MCF 10A (cell line): ENCODE measurements around the gene SIT1. TPM values are rescaled to one million over a fixed set of nuclear protein-coding genes. Genes with fewer than 3 reads are reported as not detected.

Experiments
- BruUV-seq: library from RNA; stranded (reverse); fragments of 400-500 nt; replicated peaks from 2 replicates; lab custom pipeline; 2021; lab: Mats Ljungman, UMichigan
- CTCF ChIA-PET: fragments of 300-600 bp; sonication (Branson Sonifier 250); formaldehyde crosslinking; extraction: SDS; loops from one replicate; lab custom pipeline; 2021; ENCODE audit warnings: antibody characterized with exemption, inconsistent platforms; lab: Yijun Ruan, JAX
- POLR2A ChIA-PET: fragments of 300-600, 350-650 bp; sonication (Branson Sonifier 250); formaldehyde crosslinking; extraction: SDS; loops from one replicate; lab custom pipeline; 2020; ENCODE audit warnings: antibody characterized with exemption, inconsistent platforms; lab: Yijun Ruan, JAX
- DNase-seq: peaks from one replicate; pipeline ENCODE4 v3.0.0-alpha.2; 2018; ENCODE audit not compliant: unreplicated experiment
- H3K27ac Mint-ChIP-seq: one replicate; pipeline ENCODE4 v1.8.0; 2022; ENCODE audit warnings: mild to moderate bottlenecking, low read depth, mixed read lengths; ENCODE audit not compliant: unreplicated experiment
- H3K27me3 Mint-ChIP-seq: one replicate; pipeline ENCODE4 v1.8.0; 2022; ENCODE audit warnings: mixed read lengths; ENCODE audit not compliant: insufficient read depth, unreplicated experiment
- H3K36me3 Mint-ChIP-seq: one replicate; pipeline ENCODE4 v1.8.0; 2022; ENCODE audit warnings: mild to moderate bottlenecking, moderate library complexity, mixed read lengths; ENCODE audit not compliant: insufficient read depth, unreplicated experiment
- H3K4me1 Mint-ChIP-seq: one replicate; pipeline ENCODE4 v1.8.0; 2022; ENCODE audit warnings: mixed read lengths; ENCODE audit not compliant: insufficient read depth, unreplicated experiment
- H3K4me3 Mint-ChIP-seq: one replicate; pipeline ENCODE4 v1.8.0; 2022; ENCODE audit warnings: mild to moderate bottlenecking, moderate library complexity, mixed read lengths; ENCODE audit not compliant: unreplicated experiment
- H3K9me3 Mint-ChIP-seq: one replicate; pipeline ENCODE4 v1.8.0; 2022; ENCODE audit warnings: mixed read lengths; ENCODE audit not compliant: unreplicated experiment
- CTCF ChIP-seq: fragments of 200-600 bp; IDR thresholded peaks from one replicate; pipeline ENCODE4 v1.8.0; 2022; ENCODE audit warnings: antibody characterized with exemption, mild to moderate bottlenecking; ENCODE audit not compliant: unreplicated experiment
- intact Hi-C: fragments of 100-400 bp; cut with micrococcal nuclease; formaldehyde crosslinking; loops from 2 replicates; pipeline ENCODE4 v1.14.1; 2022
- total RNA-seq: library from RNA; stranded (reverse); gene quantifications from 2 replicates; pipeline ENCODE4 v1.2.3, GENCODE V29; 2022

The SIT1 gene
- total RNA-seq, 1 experiment from 2014 or later, result not detected

GRCh38 chr9:35666549-35666948, 15.8 kb upstream of the SIT1 start:
- ChIA-PET POLR2A (interaction anchor here (1.6 to 4.0 kb wide), 2 partner anchors 24 to 86 kb away, joined by 3 to 29 read pairs; partner anchors contain the start of gene TPM2), CTCF (interaction anchor here (0.7 to 1.8 kb wide), 3 partner anchors 11 to 25 kb away, joined by 3 to 5 read pairs (median 4); no protein-coding TSS in a partner anchor)
- no TSS peak for BruUV-seq
- H3K4me3 Mint-ChIP-seq, result no peak overlapping the region
- TF ChIP-seq CTCF, result no peak
- no peak overlapping the region for H3K27ac Mint-ChIP-seq
- H3K9me3 Mint-ChIP-seq, result no peaks in the 10 kb centered on the region
- no peaks in the 10 kb centered on the region for H3K27me3 Mint-ChIP-seq
- peaks cover 9% of the 10 kb centered on the region for H3K36me3 Mint-ChIP-seq
- peaks cover 12% of the 10 kb centered on the region for H3K4me1 Mint-ChIP-seq
- DNase-seq, result no peak
- intact Hi-C loops, result no loop called here

GRCh38 chr9:35666045-35666444, 15.3 kb upstream of the SIT1 start:
- Mint-ChIP-seq H3K9me3 (no peaks in the 10 kb centered on the region), H3K4me3 (peak overlapping the region; percentile 86), H3K4me1 (peaks cover 12% of the 10 kb centered on the region), H3K27me3 (no peaks in the 10 kb centered on the region), H3K27ac (no peak overlapping the region), H3K36me3 (peaks cover 14% of the 10 kb centered on the region)
- no TSS peak for BruUV-seq
- ChIA-PET CTCF (interaction anchor here (0.7 to 11.0 kb wide), 7 partner anchors 12 to 83 kb away, joined by 3 to 119 read pairs (median 4); partner anchors contain the start of genes CREB3, GBA2, RGP1 and TLN1), POLR2A (interaction anchor here (0.8 to 4.0 kb wide), 11 partner anchors 8 to 620 kb away, joined by 3 to 29 read pairs (median 4); partner anchors contain the start of genes CA9, CREB3, GBA2 and RGP1)
- intact Hi-C loops, result no loop called here
- DNase-seq, result no peak
- TF ChIP-seq CTCF, result no peak

GRCh38 chr9:35665471-35665818, 14.7 kb upstream of the SIT1 start:
- ChIA-PET POLR2A (interaction anchor here (0.8 to 4.0 kb wide), 14 partner anchors 9 to 620 kb away, joined by 3 to 29 read pairs (median 4); partner anchors contain the start of genes CA9, CREB3, GBA2 and RGP1), CTCF (interaction anchor here (0.6 to 11.0 kb wide), 8 partner anchors 10 to 148 kb away, joined by 3 to 119 read pairs (median 4); partner anchors contain the start of genes CREB3, GBA2, RGP1 and TLN1)
- BruUV-seq, result no TSS peak
- Mint-ChIP-seq H3K36me3 (peaks cover 20% of the 10 kb centered on the region), H3K4me1 (peaks cover 18% of the 10 kb centered on the region), H3K27ac (no peak overlapping the region), H3K27me3 (no peaks in the 10 kb centered on the region), H3K4me3 (peak overlapping the region; percentile 86), H3K9me3 (no peaks in the 10 kb centered on the region)
- no peak for TF ChIP-seq CTCF
- intact Hi-C loops, result no loop called here
- DNase-seq, result no peak

- BruUV-seq, result TSS peak; percentile 47
- no peaks in the 10 kb centered on the region for H3K27me3 Mint-ChIP-seq
- CTCF ChIA-PET, result interaction anchor here (0.6 to 11.0 kb wide), 12 partner anchors 9 to 290 kb away, joined by 3 to 119 read pairs (median 4); partner anchors contain the start of genes CREB3, TLN1 and TPM2
- peaks cover 20% of the 10 kb centered on the region for H3K36me3 Mint-ChIP-seq
- peaks cover 21% of the 10 kb centered on the region for H3K4me1 Mint-ChIP-seq
- no peak within 1 kb of the TSS for H3K27ac Mint-ChIP-seq
- DNase-seq, result peak; percentile 83
- peak within 1 kb of the TSS; percentile 86 for H3K4me3 Mint-ChIP-seq
- no peaks in the 10 kb centered on the region for H3K9me3 Mint-ChIP-seq
- no peak for TF ChIP-seq CTCF
- intact Hi-C loops, result no loop called here
- POLR2A ChIA-PET, result interaction anchor here (0.6 to 4.0 kb wide), 18 partner anchors 9 to 619 kb away, joined by 3 to 29 read pairs (median 4); partner anchors contain the start of genes CA9, CREB3, GBA2 and RGP1
These were observed 14.1 kb upstream of the SIT1 start, which contains the start of gene ARHGEF39 for GRCh38 chr9:35664531-35665470. ARHGEF39 (minus strand) TSS chr9:35665195; CDS start chr9:35665169, 26 bp downstream.
